ENCODE results near the gene AIFM1.

AIFM1 gene

GRCh38 chrX:130158311-130158710, 7.3 kb downstream of the AIFM1 start:
- H3K27ac ChIP-seq = no peak overlapping the region
- TF ChIP-seq CTCF (conservative IDR thresholded peaks at IDR 0.05) = no peak

GRCh38 chrX:130155564-130155963, 10.1 kb downstream of the AIFM1 start:
- no peak overlapping the region for H3K27ac ChIP-seq
- TF ChIP-seq CTCF (conservative IDR thresholded peaks at IDR 0.05) = no peak

- no peak overlapping the region for H3K27ac ChIP-seq
- TF ChIP-seq CTCF (conservative IDR thresholded peaks at IDR 0.05) = no peak
These were observed 18.0 kb downstream of the AIFM1 start for GRCh38 chrX:130147631-130148030.

GRCh38 chrX:130145123-130145522, 20.5 kb downstream of the AIFM1 start:
- no peak overlapping the region for H3K27ac ChIP-seq
- no peak for TF ChIP-seq CTCF (conservative IDR thresholded peaks at IDR 0.05)

GRCh38 chrX:130144509-130144908, 21.1 kb downstream of the AIFM1 start:
- 0 out of 2 replicates have a peak, but pooled peaks have one; percentile 15 for TF ChIP-seq CTCF (conservative IDR thresholded peaks at IDR 0.05)
- H3K27ac ChIP-seq = no peak overlapping the region

- no peak for TF ChIP-seq CTCF (conservative IDR thresholded peaks at IDR 0.05)
- no peak overlapping the region for H3K27ac ChIP-seq
These were observed 26.0 kb downstream of the AIFM1 start for GRCh38 chrX:130139474-130140201.

GRCh38 chrX:130136961-130137360, 28.7 kb downstream of the AIFM1 start:
- no peak overlapping the region for H3K27ac ChIP-seq
- TF ChIP-seq CTCF (conservative IDR thresholded peaks at IDR 0.05) = no peak
